ENCODE data around the gene NCF2.
A peak's percentile ranks its signal among the peaks of the same experiment; 100 is the strongest.
"Not testable (repeated sequence)": the region's sequence is repeated elsewhere in the genome, so short reads cannot be mapped to it uniquely, and the experiment has no call there.

Gene NCF2, protein sequence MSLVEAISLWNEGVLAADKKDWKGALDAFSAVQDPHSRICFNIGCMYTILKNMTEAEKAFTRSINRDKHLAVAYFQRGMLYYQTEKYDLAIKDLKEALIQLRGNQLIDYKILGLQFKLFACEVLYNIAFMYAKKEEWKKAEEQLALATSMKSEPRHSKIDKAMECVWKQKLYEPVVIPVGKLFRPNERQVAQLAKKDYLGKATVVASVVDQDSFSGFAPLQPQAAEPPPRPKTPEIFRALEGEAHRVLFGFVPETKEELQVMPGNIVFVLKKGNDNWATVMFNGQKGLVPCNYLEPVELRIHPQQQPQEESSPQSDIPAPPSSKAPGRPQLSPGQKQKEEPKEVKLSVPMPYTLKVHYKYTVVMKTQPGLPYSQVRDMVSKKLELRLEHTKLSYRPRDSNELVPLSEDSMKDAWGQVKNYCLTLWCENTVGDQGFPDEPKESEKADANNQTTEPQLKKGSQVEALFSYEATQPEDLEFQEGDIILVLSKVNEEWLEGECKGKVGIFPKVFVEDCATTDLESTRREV

DNA sequence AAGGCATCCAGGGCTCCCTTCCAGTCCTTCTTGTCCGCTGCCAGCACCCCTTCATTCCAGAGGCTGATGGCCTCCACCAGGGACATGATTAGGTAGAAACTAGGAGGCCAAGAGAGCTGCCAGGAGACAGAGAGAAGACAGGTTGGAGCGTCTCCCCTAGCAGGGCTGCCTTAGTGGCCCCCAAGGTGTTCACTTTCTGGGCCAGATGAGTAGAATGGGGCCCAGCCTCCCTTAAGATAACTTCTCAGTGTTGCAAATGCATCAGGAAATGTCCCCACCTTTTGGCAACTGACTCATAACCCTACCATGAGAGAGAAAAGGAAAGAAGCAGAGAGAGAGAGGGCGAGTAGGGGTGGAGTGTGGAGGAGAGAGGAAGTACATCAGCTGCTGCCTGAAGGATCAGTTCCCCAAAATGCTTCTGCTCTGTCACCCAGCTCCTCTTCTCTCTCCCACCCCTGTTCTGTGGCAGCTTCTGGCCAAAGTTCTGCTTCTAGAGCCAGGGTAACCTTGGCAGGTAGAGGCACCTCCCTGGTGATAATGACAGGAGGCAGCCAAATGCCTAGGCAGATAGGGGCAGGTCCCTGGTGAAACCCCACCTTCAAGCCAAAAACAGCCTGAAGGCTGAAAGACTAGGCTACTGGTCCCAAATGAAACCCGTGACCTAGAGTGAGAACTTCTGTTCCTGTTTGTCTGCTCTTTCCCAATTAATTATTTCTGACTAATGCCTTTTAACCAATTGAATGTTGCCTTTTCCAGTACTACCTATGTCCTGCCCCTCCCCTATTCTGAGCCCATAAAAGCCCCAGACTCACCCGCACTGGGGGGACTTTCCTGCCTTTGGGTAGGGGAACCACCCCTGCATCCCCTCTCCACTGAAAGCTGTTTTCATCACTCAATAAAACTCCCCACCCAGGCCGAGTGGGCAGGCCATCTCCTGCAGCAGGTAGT, at the start of gene NCF2:
TSS of gene NCF2 (minus strand) at position 216 of the 948 bp plus-strand sequence. CDS start at position 86, 130 bp downstream.
- DNase-seq = peak; percentile 89

DNA sequence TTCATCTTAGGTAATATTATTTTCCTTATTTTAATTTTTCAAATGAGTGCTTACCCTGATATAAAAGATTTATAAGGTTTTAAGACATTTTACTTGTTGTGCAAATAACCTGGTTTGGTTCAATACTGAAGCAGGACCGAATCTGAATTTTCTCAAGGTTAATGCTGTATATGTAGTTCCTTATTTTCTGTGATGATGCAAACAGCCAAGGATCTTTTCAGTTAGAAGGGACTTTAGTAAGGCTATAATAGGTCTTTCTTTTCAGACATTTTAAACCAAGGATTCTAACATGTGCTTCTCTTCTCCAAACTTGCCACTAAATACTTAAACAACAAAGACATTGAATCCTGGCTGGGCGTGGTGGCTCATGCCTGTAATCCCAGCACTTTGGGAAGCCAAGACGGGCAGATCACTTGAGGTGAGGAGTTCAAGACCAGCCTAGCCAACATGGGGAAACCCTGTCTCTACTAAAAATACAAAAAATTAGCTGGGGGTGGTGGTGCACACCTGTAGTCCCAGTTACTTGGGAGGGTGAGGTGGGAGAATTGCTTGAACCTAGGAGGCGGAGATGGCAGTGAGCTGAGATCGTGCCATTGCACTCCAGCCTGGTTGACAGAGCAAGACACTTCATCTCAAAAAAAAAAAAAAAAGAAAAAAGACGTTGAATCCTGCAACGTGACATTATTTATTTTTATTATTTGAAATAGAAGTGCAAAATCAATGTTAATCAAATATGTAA, 48.6 kb upstream of the NCF2 start:
- peak; percentile 30 for DNase-seq

DNA sequence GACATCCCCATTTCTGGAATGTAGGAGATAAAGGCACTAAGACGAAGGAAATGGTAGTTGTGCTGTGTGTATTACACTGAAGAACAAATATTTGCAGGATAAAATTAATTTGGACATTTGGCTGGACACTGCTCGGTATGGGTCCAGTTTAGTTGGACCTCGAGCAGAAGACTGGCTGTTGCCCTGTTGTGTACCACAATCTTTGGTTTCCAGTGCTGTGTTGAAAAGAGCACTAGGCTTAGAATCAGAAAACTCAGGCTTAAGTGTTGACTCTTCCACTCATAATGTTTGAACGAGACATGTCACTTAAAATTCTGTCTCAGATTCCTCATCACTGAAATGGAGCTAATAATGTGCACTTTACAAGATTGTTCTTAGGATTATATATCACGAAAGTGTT, 46.5 kb upstream of the NCF2 start:
- no peak for DNase-seq

DNA sequence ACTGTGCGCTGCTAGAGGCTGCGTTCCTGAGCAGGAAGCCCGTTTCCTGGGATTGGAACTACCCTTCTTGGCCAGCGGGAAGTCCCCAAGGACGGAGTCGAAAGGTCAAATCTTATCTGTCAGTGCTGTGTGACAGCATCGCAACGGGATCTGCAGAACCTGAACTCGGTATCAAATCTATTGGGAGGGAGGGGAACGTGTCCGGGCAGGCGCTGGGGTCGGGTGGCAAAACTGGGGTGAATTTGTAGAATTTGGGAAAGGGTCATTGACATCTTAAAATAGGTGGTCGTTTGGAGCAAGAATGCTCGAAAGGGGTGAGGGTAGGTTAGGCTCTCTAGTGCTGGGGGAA, 46.0 kb upstream of the NCF2 start:
- DNase-seq = no peak

DNA sequence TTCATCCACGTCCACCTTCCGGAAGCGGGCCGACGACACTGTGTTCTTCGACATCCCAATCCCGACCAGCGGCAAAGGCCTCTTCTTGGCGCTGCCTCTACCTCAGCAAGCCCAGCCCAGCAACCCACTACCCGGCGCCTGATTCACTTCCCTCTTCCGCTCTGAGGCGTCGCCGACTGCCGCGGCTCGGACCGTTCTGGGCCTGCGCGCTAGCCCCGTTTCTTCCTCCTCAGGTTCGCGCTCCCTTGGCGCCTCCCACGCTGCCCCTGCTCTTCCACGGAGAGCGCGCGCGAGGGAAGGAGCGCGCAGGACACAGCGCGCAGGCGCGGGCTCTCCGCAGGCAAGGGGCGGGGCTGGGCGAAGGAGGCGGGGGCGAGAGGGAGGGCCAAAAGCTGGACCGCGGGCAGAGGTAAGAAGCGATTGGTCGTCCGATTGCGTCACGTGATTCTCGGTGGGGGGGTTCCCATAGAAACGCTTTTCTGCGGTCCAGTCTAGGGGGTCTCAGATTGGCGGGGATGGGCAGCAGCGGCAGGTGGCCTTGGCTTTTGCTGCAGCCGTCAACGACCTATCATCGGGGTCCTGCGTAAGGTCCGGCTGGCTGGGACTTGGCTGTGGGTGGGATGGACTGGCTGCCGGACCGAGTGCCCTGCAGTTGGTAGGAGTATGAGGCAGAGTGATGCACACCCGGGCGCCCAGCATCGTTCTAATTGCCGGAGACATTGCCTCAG, 45.5 kb upstream of the NCF2 start, which contains the start of gene ARPC5:
TSS of gene ARPC5 (minus strand) at position 178 of the 728 bp plus-strand sequence. CDS start at position 54, 124 bp downstream.
- DNase-seq = peak; percentile 98

DNA sequence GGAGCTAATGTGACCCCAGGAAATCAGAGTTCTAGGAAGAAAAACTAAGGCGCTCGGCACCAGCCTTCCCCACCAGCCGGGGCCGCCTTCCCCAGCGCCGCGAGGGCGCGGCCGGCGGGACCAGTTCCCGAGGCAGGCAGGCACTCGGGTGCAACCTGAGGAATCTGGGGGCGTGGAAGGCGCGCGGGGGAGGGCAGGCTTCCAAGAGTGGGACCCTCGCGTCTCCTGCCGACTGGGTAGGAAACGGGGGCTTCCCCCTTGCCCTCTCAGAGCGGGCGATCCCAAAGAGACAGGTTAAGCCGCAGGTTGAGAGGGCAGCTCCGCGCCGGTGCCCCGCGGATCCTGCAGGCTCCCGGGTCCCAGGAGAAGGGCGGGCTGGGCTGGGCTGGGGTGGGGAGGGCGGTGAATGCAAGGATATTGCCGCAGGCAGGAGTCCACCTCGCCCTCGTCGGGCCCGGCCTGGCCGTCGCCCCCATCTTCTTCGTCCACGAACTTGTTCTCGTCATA, 44.9 kb upstream of the NCF2 start:
- DNase-seq = peak; percentile 33

DNA sequence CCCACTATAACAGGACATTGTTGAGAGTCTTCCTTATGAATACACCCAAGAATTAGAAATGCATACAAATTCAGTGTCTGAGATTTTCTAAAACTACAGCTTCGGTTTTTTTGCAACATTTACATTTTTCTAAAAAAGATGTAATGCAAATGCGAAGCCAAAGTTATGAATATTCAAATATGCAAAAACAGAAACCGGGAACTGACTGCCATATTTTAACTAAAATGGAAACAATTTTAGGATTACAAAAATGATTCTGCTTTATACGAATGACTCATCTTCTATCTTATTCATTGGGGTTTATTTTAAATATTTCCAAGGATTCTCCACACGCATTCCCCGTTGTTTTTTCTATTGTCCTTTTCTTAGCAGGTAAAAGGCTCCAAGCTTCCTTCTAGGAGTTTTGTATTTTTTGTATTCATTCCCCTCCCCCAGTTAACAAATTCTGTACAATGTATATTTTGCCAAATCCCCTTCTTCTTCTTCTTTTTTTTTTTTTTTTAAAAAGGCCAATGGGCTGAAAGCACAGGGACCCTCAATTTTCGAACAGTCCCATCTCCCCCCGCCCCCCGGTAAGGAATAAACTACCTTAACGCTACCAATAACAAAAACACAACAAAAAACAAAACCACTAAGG, 44.3 kb upstream of the NCF2 start:
- no peak for DNase-seq

DNA sequence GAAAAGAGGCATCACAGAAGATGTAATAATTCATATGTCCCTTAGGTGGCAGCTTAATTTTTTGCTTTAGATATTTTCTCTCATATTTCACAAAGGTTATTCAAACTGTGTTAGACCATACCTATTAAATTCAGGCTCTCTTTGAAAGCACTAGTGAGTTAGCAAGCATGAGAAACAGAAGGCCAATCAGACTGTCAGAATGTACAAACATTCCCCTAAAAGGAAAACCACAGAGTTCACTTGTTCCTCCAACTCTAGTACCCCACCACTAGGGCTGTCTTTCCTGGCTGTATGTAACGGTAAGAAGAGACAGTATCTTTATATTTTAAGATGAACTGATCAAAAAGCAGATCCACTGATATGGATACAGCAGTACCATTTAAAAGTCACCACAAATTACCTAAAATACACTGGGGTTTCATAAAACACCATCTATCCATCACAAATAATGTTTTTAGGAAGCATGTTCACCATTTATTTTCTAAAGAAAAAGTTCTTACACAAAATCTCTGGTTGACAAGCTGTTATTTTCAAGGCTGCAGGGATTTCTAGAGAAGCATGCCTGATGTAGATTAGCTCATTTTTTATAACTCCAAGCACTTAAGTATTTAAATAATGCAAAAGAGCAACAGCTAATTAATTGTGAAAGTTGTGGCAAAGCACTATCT, 43.6 kb upstream of the NCF2 start:
- peak; percentile 86 for DNase-seq

DNA sequence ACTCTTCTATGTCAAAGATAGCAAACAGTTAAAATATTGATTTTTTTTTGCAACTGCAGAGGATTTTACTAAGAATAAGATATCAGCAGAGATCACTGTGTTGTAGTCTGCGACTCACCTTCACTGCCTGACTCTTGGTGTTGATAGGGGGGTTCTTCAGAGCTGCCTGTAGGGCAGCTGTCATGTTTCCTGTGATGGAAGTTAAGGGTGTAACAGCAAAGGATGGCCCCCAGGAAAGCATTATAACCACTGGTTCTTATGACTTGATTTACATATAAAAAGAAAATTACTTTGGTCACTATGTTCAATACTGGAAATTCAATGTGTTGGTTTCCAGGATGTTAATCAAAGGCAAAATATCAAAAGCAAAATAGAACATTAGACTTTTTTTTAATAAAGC, 42.7 kb upstream of the NCF2 start:
- DNase-seq = no peak

DNA sequence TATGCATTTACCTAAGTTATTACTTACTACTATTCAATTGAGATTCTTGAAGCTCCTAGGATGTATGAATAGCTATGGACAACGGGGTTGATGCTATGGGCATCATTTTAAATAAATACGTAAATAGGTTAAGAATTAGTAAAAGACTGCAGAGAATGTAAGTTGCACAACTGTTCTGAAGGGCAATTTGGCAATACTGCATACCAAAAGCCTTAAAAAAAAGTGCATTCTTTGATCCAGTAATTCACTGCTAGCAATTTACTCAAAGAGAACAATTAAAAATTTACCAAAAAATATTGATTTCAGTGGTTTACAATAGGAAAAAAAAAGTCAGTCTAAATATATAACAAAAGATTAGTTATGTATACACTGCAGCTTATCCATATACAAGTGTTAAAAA, 41.9 kb upstream of the NCF2 start:
- no peak for DNase-seq

DNA sequence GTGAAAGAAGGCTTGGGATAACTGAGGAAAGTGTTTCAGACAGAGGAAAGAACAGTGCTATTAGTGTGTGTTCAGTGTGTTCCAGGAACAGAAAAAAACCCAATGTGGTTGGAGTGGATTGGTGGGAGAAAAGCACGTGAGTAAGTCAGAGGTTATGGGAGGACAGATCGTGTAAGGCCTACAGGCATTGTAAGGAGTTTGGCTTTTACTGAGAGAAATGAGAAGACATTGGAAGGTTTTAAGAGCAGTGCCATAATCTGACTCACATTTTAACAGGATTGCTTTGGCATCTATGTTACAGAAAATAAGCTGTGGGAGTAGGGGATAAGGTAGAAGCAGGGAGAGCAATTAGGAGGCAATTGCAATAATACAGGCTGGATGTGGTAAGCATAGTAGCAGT, 40.5 kb upstream of the NCF2 start:
- no peak for DNase-seq

DNA sequence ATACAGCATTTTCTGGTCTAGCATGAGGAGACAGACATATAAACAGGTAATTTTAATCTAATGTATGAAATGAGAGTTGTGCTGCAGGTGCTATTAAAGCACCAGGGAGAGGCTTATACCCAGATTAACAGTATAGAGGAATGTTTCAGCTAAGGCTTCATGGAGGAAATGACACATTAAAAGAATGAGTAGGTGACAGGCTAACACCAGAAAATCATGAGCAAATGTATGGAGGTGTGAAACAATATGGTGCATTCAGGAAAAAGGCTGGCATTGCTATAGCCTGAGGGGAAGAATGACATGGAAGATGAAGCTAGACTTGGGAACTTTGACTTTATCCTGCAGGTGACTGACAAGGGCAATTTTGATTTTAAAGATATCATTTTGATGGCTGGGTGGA, 38.3 kb upstream of the NCF2 start:
- no peak for DNase-seq

DNA sequence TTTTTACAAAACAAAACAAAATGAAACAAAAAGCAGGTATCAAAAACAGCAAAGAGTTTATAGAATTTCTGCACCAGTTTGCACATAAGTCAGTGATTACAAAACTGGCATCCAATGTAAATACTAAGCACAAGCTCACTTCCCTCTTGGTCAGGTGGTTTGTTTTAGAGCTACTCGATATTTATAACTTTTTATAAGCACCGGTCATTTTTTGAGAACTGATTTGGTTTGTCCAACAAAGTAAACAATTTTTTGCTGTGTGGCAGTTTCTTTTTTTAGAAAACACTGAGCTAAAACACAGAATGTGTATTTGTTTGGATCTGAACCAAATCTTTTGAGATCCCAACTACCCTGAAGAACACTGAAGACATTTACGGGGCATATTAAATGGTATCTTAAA, 36.0 kb upstream of the NCF2 start:
- DNase-seq = not testable (repeated sequence)

DNA sequence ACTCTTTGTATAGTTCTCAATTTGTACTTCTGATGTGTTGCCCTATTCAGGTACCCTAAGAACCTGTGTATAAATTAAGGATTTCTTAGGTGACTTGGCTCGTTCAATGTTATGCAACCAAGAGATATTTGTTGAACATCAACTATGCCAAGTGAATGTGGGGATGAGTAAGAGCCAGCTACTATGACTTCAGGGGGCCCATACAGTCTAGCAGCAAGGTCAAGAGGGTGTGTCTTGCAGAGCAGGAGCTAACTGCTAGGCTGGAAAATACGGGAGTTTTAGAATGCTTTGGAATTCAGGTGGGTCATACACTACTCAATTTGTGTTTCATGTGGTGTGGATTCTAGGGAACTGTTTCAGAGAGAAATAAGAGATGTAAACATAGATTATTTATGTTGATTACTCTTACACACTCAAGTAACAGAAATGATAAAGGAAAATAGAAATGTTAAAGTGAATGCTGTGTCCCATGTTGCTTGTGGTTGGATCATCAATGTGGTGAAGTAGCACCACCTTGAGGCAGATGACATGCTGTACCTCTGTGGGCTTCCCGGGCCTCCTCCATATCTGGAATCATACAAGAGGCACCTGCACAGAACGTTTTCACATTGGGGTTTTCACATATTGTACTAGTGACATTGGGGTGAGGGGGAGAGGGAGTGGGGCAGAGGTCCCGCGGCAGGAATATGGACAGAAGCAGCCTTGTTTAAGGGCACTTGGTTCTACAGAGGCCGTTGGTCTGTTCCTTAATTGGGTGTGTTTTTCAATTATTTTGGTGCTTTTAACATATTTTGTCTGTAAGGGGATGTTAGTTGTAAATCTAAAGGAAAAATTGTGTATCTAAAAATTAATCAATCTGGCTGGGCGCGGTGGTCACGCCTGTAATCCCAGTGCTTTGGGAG, 32.9 kb upstream of the NCF2 start:
- DNase-seq = peak; percentile 82

DNA sequence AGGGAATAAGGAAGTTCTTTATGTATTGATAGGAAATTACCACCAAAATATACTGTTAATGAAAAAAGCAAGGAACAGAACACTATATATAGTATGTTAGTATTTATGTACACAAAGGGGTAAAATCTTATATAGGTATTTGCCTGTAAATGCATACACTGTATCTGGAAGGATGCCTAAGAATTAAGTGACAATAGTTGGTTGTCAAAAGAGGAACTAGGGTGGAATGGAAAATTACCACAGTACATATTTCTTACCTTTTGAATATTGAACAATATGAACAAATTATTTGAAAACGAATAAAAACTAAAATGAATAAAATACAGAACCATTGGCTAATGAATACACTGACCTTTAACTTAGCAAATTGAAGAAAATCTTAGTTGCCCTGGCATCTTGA, 31.8 kb upstream of the NCF2 start:
- peak; percentile 32 for DNase-seq

DNA sequence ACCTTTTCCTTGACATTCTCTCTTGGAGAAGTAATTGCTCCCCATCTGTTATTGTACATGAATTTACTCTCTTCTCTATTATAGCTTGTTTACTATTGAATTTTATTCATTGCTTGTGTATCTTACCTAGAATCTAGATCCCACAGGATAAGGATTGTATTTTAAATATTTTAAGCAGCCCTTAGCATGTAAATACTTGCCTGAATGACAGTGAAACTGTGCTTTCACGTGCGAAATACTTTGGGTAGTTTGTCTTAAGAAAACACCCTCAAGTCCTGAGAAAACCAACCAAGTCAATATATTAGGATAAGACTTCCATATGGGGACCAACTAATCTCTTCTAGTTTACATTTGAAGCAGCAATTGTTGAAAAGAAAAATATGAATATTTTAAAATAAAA, 30.1 kb upstream of the NCF2 start:
- DNase-seq = no peak

DNA sequence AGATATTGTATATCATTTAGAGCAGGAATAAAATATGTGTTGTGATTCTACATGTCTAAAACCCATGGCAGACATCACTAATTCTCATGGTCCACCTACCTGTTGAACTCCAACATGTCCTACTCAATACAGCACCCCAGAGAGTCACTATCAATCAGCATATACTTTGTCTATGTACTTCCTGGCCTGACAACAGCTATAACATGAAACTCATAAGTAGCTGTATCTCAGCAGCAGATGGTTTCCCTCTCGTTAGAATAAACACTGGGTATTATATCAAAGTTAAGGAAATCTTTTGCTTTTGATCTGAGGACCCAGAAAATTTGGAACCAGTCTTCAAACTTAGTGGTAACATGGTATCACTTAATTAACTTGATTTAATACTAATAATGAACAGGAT, 29.5 kb upstream of the NCF2 start:
- DNase-seq = no peak

DNA sequence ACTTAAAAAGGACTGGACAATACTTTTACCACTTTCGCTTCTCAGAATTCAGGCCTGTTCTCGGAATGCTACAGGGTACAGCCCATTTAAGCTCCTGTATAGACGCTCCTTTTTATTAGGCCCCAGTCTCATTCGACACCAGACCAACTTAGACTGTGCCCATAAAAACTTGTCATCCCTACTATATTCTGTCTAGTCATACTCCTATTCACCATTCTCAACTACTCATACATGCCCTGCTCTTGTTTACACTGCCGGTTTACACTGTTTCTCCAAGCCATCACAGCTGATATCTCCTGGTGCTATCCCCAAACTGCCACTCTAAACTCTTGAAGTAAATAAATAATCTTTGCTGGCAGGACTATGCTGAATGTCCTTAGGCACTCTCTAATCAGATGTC, 27.9 kb upstream of the NCF2 start:
- not testable (repeated sequence) for DNase-seq

DNA sequence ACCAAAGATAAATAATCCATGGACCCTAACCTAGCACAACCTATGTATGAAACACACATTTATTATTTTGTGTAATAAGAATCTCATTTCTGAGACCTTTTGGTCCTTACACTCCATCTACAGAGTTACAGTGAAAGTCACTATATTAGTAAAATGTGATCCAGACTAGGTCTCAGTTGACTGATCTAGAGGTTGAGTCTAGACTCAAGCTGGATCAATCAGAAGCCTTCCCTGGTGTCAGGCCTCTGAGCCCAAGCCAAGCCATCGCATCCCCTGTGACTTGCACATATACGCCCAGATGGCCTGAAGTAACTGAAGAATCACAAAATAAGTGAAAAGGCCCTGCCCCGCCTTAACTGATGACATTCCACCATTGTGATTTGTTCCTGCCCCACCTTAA, 22.7 kb upstream of the NCF2 start:
- not testable (repeated sequence) for DNase-seq

DNA sequence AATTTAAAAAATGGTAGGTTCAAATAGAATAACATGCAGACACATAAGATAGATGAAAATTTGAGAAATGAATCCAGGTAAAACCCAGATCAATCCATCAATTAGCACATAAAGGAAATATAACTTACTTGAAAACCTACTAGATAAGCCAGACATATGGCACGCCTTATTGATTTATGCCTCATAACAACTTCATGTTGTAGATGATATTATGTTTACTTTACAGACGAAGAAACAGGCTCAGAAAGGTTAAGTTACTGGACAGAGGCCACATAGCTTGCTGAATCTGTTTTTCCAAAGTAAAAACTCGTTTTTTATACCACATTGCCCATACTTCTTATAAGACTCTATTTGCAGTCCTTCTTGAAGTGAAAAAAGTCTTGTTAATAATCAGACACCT, 22.1 kb upstream of the NCF2 start:
- no peak for DNase-seq
